GM12892 (cell line): ENCODE measurements around the gene ACLY.

Experiments used
- POLR2A ChIP-seq: IDR thresholded peaks from 2 replicates; pipeline ENCODE4 v1.6.1; 2011; ENCODE audit warnings: low read depth, low read length, control low read depth
- POLR2AphosphoS5 ChIP-seq: IDR thresholded peaks from 2 replicates; pipeline ENCODE4 v1.6.1; 2011; ENCODE audit warnings: low read depth, low read length, control low read depth
- TAF1 ChIP-seq: IDR thresholded peaks from 2 replicates; pipeline ENCODE4 v1.6.1; 2011; ENCODE audit warnings: low read depth, mild to moderate bottlenecking, control low read depth, low read length, borderline replicate concordance

DNA sequence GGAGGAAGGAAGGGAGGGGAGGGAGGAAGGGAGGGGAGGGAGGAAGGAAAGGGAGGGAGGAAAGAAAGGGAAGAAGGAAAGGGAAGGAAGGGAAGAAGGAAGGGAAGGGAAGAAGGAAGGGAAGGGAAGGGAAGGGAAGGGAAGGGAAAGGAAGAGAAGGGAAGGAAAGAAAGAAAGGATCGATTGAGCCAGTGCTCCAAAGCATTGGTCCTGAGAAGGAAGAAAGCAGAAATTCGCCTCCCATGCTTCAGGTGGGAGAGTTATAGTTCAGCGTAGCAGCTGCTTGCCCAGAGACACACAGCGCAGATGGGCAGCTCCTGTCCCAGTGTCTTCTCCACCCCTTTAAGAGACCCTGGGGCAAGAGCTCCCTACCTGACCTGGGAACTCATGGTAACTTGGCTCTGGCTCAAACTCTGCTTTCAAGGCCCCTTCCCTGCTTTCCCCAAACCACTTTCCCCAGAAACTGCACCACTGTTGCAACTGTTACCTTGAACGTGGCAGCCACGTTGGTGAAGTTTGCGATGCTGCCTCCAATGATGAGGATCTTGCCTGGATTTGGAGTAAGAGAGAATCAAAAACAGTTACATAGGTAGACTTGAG, 14.4 kb downstream of the ACLY start:
- no peak for TF ChIP-seq POLR2AphosphoS5
- TF ChIP-seq POLR2A: no peak
- no peak for TF ChIP-seq TAF1
